Measurements from ENCODE around the gene AGRP. TPM values are rescaled to one million over a fixed set of nuclear protein-coding genes. Genes with fewer than 3 reads are reported as not detected.

Gene AGRP
- total RNA-seq, 1 experiment from 2014 or later = not detected

GRCh38 chr16:67530013-67530939, 46.9 kb upstream of the AGRP start:
- Histone ChIP-seq H4K91ac (ENCODE audit: insufficient read length, low read depth, low read length) (no peak overlapping the region), H3K27me3 (ENCODE audit: insufficient read depth, low read length) (peaks cover 60% of the 10 kb centered on the region; the same call in 1 of the 2 replicates), H2BK20ac (ENCODE audit: low read depth, low read length, poor library complexity, severe bottlenecking) (no peak overlapping the region), H3K23me2 (ENCODE audit: insufficient read length, low read depth, low read length, poor library complexity, severe bottlenecking) (peaks cover 18% of the 10 kb centered on the region), H3K4me2 (ENCODE audit: insufficient read depth, insufficient read length, low read length) (peak overlapping the region; percentile 82), H3K27ac (ENCODE audit: insufficient read length, low read depth, low read length) (no peak overlapping the region), H3K4ac (ENCODE audit: low read depth, low read length) (no peak overlapping the region), H3K9ac (ENCODE audit: extremely low read depth, insufficient read length, low read length) (no peak overlapping the region), H2AK5ac (ENCODE audit: insufficient read length, low read length) (no peak overlapping the region), H4K8ac (replicated peaks; ENCODE audit: insufficient read length, low read depth, low read length) (no peak overlapping the region), H2BK120ac (ENCODE audit: low read depth, low read length, poor library complexity, severe bottlenecking) (no peak overlapping the region), H3K4me1 (ENCODE audit: insufficient read depth, low read length) (no peaks in the 10 kb centered on the region; the same call in 1 of the 2 replicates), H3K18ac (ENCODE audit: insufficient read length, low read depth, low read length) (peak overlapping the region; percentile 9), H3T11ph (ENCODE audit: low read length) (no peak overlapping the region), H3K9me3 (ENCODE audit: control insufficient read depth, low read depth, low read length) (no peaks in the 10 kb centered on the region), H3K23ac (ENCODE audit: insufficient read length, low read depth, low read length) (no peak overlapping the region), H2BK15ac (ENCODE audit: low read depth, low read length) (no peak overlapping the region), H3K79me2 (ENCODE audit: insufficient read depth, low read length) (no peaks in the 10 kb centered on the region), H3K14ac (ENCODE audit: insufficient read depth, low read length) (peak overlapping the region; percentile 9; the same call in 1 of the 2 replicates), H3K79me1 (ENCODE audit: insufficient read depth, low read depth, low read length, poor library complexity, severe bottlenecking) (no peaks in the 10 kb centered on the region), H4K20me1 (ENCODE audit: control insufficient read depth, insufficient read depth, insufficient read length) (no peaks in the 10 kb centered on the region), H2BK12ac (ENCODE audit: insufficient read length, low read depth, low read length) (no peak overlapping the region), H4K5ac (ENCODE audit: insufficient read length, low read depth, low read length) (no peak overlapping the region), H2BK5ac (ENCODE audit: insufficient read length, low read length) (no peak overlapping the region), H2AFZ (ENCODE audit: low read length) (no peak overlapping the region), H3K56ac (ENCODE audit: insufficient read length, low read depth, low read length) (no peak overlapping the region)
- Mint-ChIP-seq H3K27ac (no peak overlapping the region), H3K9me3 (peaks cover 0 to 4% of the 10 kb centered on the region in 2 experiments; a peak in 1 of 5 replicates), H3K4me1 (peaks cover 10 to 11% of the 10 kb centered on the region in 2 experiments), H3K27me3 (ENCODE audit: low read depth) (peaks cover 92% of the 10 kb centered on the region), H3K4me3 (peak overlapping the region; percentile 58 to 83), H3K36me3 (ENCODE audit: insufficient read depth in 1 of 3, low read depth in 3 of 3) (no peaks in the 10 kb centered on the region)
- TF ChIP-seq, protein P1, sequence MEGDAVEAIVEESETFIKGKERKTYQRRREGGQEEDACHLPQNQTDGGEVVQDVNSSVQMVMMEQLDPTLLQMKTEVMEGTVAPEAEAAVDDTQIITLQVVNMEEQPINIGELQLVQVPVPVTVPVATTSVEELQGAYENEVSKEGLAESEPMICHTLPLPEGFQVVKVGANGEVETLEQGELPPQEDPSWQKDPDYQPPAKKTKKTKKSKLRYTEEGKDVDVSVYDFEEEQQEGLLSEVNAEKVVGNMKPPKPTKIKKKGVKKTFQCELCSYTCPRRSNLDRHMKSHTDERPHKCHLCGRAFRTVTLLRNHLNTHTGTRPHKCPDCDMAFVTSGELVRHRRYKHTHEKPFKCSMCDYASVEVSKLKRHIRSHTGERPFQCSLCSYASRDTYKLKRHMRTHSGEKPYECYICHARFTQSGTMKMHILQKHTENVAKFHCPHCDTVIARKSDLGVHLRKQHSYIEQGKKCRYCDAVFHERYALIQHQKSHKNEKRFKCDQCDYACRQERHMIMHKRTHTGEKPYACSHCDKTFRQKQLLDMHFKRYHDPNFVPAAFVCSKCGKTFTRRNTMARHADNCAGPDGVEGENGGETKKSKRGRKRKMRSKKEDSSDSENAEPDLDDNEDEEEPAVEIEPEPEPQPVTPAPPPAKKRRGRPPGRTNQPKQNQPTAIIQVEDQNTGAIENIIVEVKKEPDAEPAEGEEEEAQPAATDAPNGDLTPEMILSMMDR (conservative IDR thresholded peaks at IDR 0.05) = no peak
- WGBS (ENCODE audit: extremely low coverage, insufficient read length, low lambda C conversion rate) = no CpG with 5 or more reads among the region's 48 CpGs
- DNase-seq = no peak
